Aorta (tissue), 5 donors: ENCODE data around the gene MYOD1. TPM values are rescaled to one million over a fixed set of nuclear protein-coding genes. Genes with fewer than 3 reads are reported as not detected.

Experiments used
- ATAC-seq: fragments of 200-7000 bp; cut with Tn5 transposase; one replicate; pipeline ENCODE4 v1.9.1; 2022; ENCODE audit warnings: moderate library complexity; ENCODE audit not compliant: low FRiP score
- DNase-seq, 2 donors: peaks; one replicate each; pipeline ENCODE4 v3.0.0-alpha.2; 2020
- H3K27ac ChIP-seq, 2 donors: one replicate each; pipeline ENCODE4 v1.5.1; 2013; ENCODE audit warnings: low read length in 2 of 2, mild to moderate bottlenecking in 2 of 2, moderate library complexity in 2 of 2, control low read depth in 1 of 2, inconsistent platforms in 1 of 2, low read depth in 1 of 2
- H3K27me3 ChIP-seq, 2 donors: one replicate each; pipeline ENCODE4 v1.6.1; 2013; ENCODE audit warnings: control low read depth in 1 of 2, low read length in 1 of 2, mild to moderate bottlenecking in 1 of 2, moderate library complexity in 1 of 2; ENCODE audit not compliant: insufficient read depth in 2 of 2, control insufficient read depth in 1 of 2
- H3K36me3 ChIP-seq, 2 donors: one replicate each; pipeline ENCODE4 v1.6.1; 2013; ENCODE audit warnings: control low read depth in 1 of 2, low read length in 1 of 2, mild to moderate bottlenecking in 1 of 2; ENCODE audit not compliant: insufficient read depth in 2 of 2, control insufficient read depth in 1 of 2
- H3K4me1 ChIP-seq, 2 donors: one replicate each; pipeline ENCODE4 v1.6.1; 2013; ENCODE audit warnings: low read length in 2 of 2, control low read depth in 1 of 2, mild to moderate bottlenecking in 1 of 2, moderate library complexity in 1 of 2; ENCODE audit not compliant: insufficient read depth in 2 of 2, control insufficient read depth in 1 of 2
- H3K4me3 ChIP-seq, 2 donors: one replicate each; pipeline ENCODE4 v1.5.1; 2013; ENCODE audit warnings: low read length in 2 of 2, control low read depth in 1 of 2, mild to moderate bottlenecking in 1 of 2
- H3K9me3 ChIP-seq: one replicate; pipeline ENCODE4 v1.6.1; 2013; ENCODE audit warnings: mild to moderate bottlenecking, low read length; ENCODE audit not compliant: control insufficient read depth
- WGBS, 2 donors: extraction: QIAGEN DNeasy Blood & Tissue Kit; methylation state at CpG; one replicate each; pipeline ENCODE4 v1.1.7; 2013; 5-methylcytosine and 5-hydroxymethylcytosine counted together
- intact Hi-C, 2 donors: fragments of 100-400 bp; cut with DNase I; formaldehyde crosslinking; loops; one replicate each; pipeline versions ENCODE4 v1.14.2 to v1.15.0; 2022
- polyA plus RNA-seq, 2 donors: library from polyadenylated mRNA; stranded (reverse); fragments of 200-250 nt; gene quantifications; one replicate each; pipeline ENCODE4 v1.2.3, GENCODE V29; 2013
- total RNA-seq, 2 donors: library from RNA; stranded (reverse); fragmentation: NEBNext Ultra II Directional; extraction: Animal tissue kit (Norgen Biotek cat#: 25700); gene quantifications; one replicate each; pipeline ENCODE4 v1.2.1, GENCODE V29; 2021
- donor health status: healthy with polysubstance abuse.
- donor health status: Bipolar disorder and iron deficiency.
- donor health status: DM: no; HTN: no; CAD: no.
- donor health status: DM: no; HTN: no; CAD: no.
- donor health status: DM: yes; HTN: yes; CAD: no.

Gene MYOD1
- total and polyA plus RNA-seq, 4 donors, result not detected

GRCh38 chr11:17699147-17700114 is 19.9 kb upstream of the MYOD1 start:
- Histone ChIP-seq H3K4me1 (no peaks in the 10 kb centered on the region), H3K27ac (no peak overlapping the region), H3K27me3 (no peaks in the 10 kb centered on the region), H3K36me3 (no peaks in the 10 kb centered on the region), H3K9me3 (no peaks in the 10 kb centered on the region), H3K4me3 (no peak overlapping the region)
- ATAC-seq, result no peak
- no peak for DNase-seq
- intact Hi-C loops, result no loop called here
- WGBS, 2 donors, result 63 to 76% methylated on average over 5 of the region's 5 CpGs

- H3K4me3 ChIP-seq, result no peak overlapping the region
- no peaks in the 10 kb centered on the region for H3K36me3 ChIP-seq
- no peak for ATAC-seq
- H3K27me3 ChIP-seq, result no peaks in the 10 kb centered on the region
- no peaks in the 10 kb centered on the region for H3K9me3 ChIP-seq
- H3K4me1 ChIP-seq, result no peaks in the 10 kb centered on the region
- no peak overlapping the region for H3K27ac ChIP-seq
- intact Hi-C loops, result no loop called here
- DNase-seq, result no peak
- WGBS, 2 donors, result 81 to 86% methylated on average over 4 of the region's 4 CpGs
Measured at GRCh38 chr11:17700991-17701390, 18.4 kb upstream of the MYOD1 start.

GRCh38 chr11:17702876-17703275 is 16.5 kb upstream of the MYOD1 start:
- H3K27me3 ChIP-seq, result no peaks in the 10 kb centered on the region
- WGBS, 2 donors, result 68 to 73% methylated on average over 5 of the region's 5 CpGs
- no peaks in the 10 kb centered on the region for H3K4me1 ChIP-seq
- no peak overlapping the region for H3K27ac ChIP-seq
- H3K9me3 ChIP-seq, result no peaks in the 10 kb centered on the region
- ATAC-seq (no peak), DNase-seq (no peak)
- intact Hi-C loops, result no loop called here
- no peak overlapping the region for H3K4me3 ChIP-seq
- no peaks in the 10 kb centered on the region for H3K36me3 ChIP-seq

GRCh38 chr11:17703951-17704350 is 15.4 kb upstream of the MYOD1 start:
- intact Hi-C loops, result no loop called here
- Histone ChIP-seq H3K27me3 (no peaks in the 10 kb centered on the region), H3K9me3 (no peaks in the 10 kb centered on the region), H3K4me1 (no peaks in the 10 kb centered on the region), H3K4me3 (no peak overlapping the region), H3K36me3 (no peaks in the 10 kb centered on the region), H3K27ac (no peak overlapping the region)
- 93 to 95% methylated on average over 2 of the region's 2 CpGs for WGBS, 2 donors
- DNase-seq (no peak), ATAC-seq (no peak)

GRCh38 chr11:17707830-17708229 is 11.5 kb upstream of the MYOD1 start:
- DNase-seq, result no peak
- no peaks in the 10 kb centered on the region for H3K27me3 ChIP-seq
- no peaks in the 10 kb centered on the region for H3K9me3 ChIP-seq
- no peaks in the 10 kb centered on the region for H3K36me3 ChIP-seq
- 57 to 61% methylated on average over 4 of the region's 4 CpGs for WGBS, 2 donors
- H3K27ac ChIP-seq, result no peak overlapping the region
- ATAC-seq, result no peak
- H3K4me3 ChIP-seq, result no peak overlapping the region
- no peaks in the 10 kb centered on the region for H3K4me1 ChIP-seq
- intact Hi-C loops, result no loop called here

- intact Hi-C loops, result no loop called here
- no peaks in the 10 kb centered on the region for H3K9me3 ChIP-seq
- no peak overlapping the region for H3K4me3 ChIP-seq
- H3K36me3 ChIP-seq, result no peaks in the 10 kb centered on the region
- no peak for DNase-seq
- H3K27ac ChIP-seq, result no peak overlapping the region
- no peak for ATAC-seq
- peaks cover 0 to 2% of the 10 kb centered on the region in 2 donors for H3K27me3 ChIP-seq
- H3K4me1 ChIP-seq, result no peaks in the 10 kb centered on the region
- 19% methylated on average over 4 of the region's 4 CpGs for WGBS, 2 donors
Measured at GRCh38 chr11:17711836-17712235, 7.5 kb upstream of the MYOD1 start.

- H3K4me1 ChIP-seq, result no peaks in the 10 kb centered on the region
- H3K27me3 ChIP-seq, result peaks cover 0 to 2% of the 10 kb centered on the region in 2 donors
- 0 to 35% methylated on average over 1 of the region's 1 CpG for WGBS, 2 donors
- H3K36me3 ChIP-seq, result no peaks in the 10 kb centered on the region
- no peak overlapping the region for H3K27ac ChIP-seq
- H3K9me3 ChIP-seq, result no peaks in the 10 kb centered on the region
- H3K4me3 ChIP-seq, result no peak overlapping the region
- ATAC-seq (no peak), DNase-seq (no peak)
- intact Hi-C loops, result no loop called here
Measured at GRCh38 chr11:17713851-17714250, 5.5 kb upstream of the MYOD1 start.

GRCh38 chr11:17714356-17714854 is 5.0 kb upstream of the MYOD1 start:
- ATAC-seq (peak; percentile 12), DNase-seq (no peak)
- H3K36me3 ChIP-seq, result no peaks in the 10 kb centered on the region
- intact Hi-C loops, result no loop called here
- H3K9me3 ChIP-seq, result no peaks in the 10 kb centered on the region
- no peaks in the 10 kb centered on the region for H3K4me1 ChIP-seq
- WGBS, 2 donors, result 52 to 53% methylated on average over 7 to 8 of the region's 8 CpGs
- no peak overlapping the region for H3K27ac ChIP-seq
- H3K27me3 ChIP-seq, result peaks cover 0 to 2% of the 10 kb centered on the region in 2 donors
- no peak overlapping the region for H3K4me3 ChIP-seq

GRCh38 chr11:17714870-17715269 is 4.5 kb upstream of the MYOD1 start:
- no peak overlapping the region for H3K4me3 ChIP-seq
- 79 to 83% methylated on average over 4 of the region's 4 CpGs for WGBS, 2 donors
- ATAC-seq, result no peak

More at GRCh38 chr11:17714870-17715269, 4.5 kb upstream of the MYOD1 start:
- no peak for DNase-seq
- intact Hi-C loops, result no loop called here
- Histone ChIP-seq H3K27ac (no peak overlapping the region), H3K27me3 (peaks cover 0 to 2% of the 10 kb centered on the region in 2 donors), H3K9me3 (no peaks in the 10 kb centered on the region), H3K36me3 (no peaks in the 10 kb centered on the region), H3K4me1 (no peaks in the 10 kb centered on the region)
